OCI-LY3 (cell line): ENCODE data around the gene ZFP91.

Source experiments
- H2AFZ ChIP-seq: fragments of 200-600, 300-600 bp; shearing (Covaris generic); 2 replicates; pipeline ENCODE4 v1.6.0; 2014; ENCODE audit warnings: antibody characterized with exemption, low read depth, low read length
- H3K27ac ChIP-seq: fragments of 200-600, 300-600 bp; sonication (generic); 2 replicates; pipeline ENCODE4 v1.5.1; 2014; ENCODE audit warnings: mild to moderate bottlenecking, low read length, moderate library complexity, mixed read lengths
- H3K27me3 ChIP-seq: fragments of 200-600, 300-600 bp; sonication (generic); 2 replicates; pipeline ENCODE4 v1.6.1; 2014; ENCODE audit warnings: low read depth, low read length, mixed read lengths
- H3K36me3 ChIP-seq: fragments of 200-600, 300-600 bp; sonication (generic); replicated peaks from 2 replicates; pipeline ENCODE3; 2014; ENCODE audit warnings: low read depth, low read length, mixed read lengths
- H3K4me1 ChIP-seq: fragments of 300-600, 200-600 bp; sonication (generic); 2 replicates; pipeline ENCODE4 v1.6.1; 2014; ENCODE audit warnings: low read length, mixed read lengths
- H3K4me2 ChIP-seq: fragments of 200-600, 300-600 bp; sonication (generic); 2 replicates; pipeline ENCODE4 v1.6.1; 2014; ENCODE audit warnings: low read length, mixed read lengths
- H3K4me3 ChIP-seq: fragments of 300-600, 200-600 bp; sonication (generic); 2 replicates; pipeline ENCODE4 v1.5.1; 2014; ENCODE audit warnings: antibody characterized with exemption, mild to moderate bottlenecking, low read length, moderate library complexity
- H3K79me2 ChIP-seq: fragments of 300-600, 200-600 bp; shearing (Covaris generic); 2 replicates; pipeline ENCODE4 v1.6.1; 2014; ENCODE audit warnings: mild to moderate bottlenecking, low read length, mixed read lengths
- H3K9ac ChIP-seq: fragments of 300-600, 200-600 bp; shearing (Covaris generic); 2 replicates; pipeline ENCODE4 v1.6.0; 2014; ENCODE audit warnings: mild to moderate bottlenecking, low read length, moderate library complexity
- H3K9me3 ChIP-seq: fragments of 200-600, 300-600 bp; shearing (Covaris generic); 2 replicates; pipeline ENCODE4 v1.6.1; 2014; ENCODE audit warnings: low read length, mixed read lengths; ENCODE audit not compliant: insufficient read depth
- H4K20me1 ChIP-seq: fragments of 200-600, 300-600 bp; sonication (generic); 2 replicates; pipeline ENCODE4 v1.6.1; 2016; ENCODE audit warnings: low read length, mixed read lengths; ENCODE audit not compliant: insufficient read depth
- EZH2phosphoT487 ChIP-seq: fragments of 200-600 bp; shearing (Covaris generic); IDR thresholded peaks from 2 replicates; pipeline ENCODE4 v1.6.1; 2018; ENCODE audit warnings: antibody characterized with exemption, mixed run types, low read depth
- TF ChIP-seq, protein P1 (sequence below): fragments of 200-600, 300-600 bp; sonication (generic); IDR thresholded peaks from 2 replicates; pipeline ENCODE4 v1.5.1; 2014; ENCODE audit warnings: antibody characterized with exemption, low read length, low read depth

Gene ZFP91

DNA sequence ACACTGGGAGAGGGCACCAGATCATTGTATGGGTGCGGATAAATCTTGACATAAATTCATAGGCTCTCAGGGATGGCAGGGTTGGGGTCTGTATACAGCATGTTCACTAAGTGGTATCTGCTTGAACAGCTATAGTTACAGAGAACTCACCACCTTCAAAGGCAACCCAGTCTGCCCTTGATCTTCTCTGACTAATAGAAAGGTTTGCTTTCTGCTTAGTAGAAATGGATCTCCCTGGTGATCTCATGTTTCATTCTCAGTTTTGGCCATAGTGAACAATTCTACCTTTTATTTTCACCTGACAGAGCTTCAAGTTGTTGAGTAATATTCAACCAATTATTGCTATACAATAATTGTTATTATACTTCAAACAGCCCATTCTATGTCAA, 76.0 kb downstream of the ZFP91 start:
- H3K79me2 ChIP-seq, result no peaks in the 10 kb centered on the region
- no peaks in the 10 kb centered on the region for H3K27me3 ChIP-seq
- no peak overlapping the region for H3K27ac ChIP-seq
- H3K4me3 ChIP-seq, result no peak overlapping the region
- H3K9ac ChIP-seq, result no peak overlapping the region
- peaks cover 4% of the 10 kb centered on the region; the same call in 1 of the 2 replicates for H3K4me1 ChIP-seq
- H3K36me3 ChIP-seq, result no peaks in the 10 kb centered on the region
- no peaks in the 10 kb centered on the region for H4K20me1 ChIP-seq
- no peak overlapping the region for H2AFZ ChIP-seq
- H3K9me3 ChIP-seq, result no peaks in the 10 kb centered on the region
- no peak overlapping the region for H3K4me2 ChIP-seq
- TF ChIP-seq, protein P1, sequence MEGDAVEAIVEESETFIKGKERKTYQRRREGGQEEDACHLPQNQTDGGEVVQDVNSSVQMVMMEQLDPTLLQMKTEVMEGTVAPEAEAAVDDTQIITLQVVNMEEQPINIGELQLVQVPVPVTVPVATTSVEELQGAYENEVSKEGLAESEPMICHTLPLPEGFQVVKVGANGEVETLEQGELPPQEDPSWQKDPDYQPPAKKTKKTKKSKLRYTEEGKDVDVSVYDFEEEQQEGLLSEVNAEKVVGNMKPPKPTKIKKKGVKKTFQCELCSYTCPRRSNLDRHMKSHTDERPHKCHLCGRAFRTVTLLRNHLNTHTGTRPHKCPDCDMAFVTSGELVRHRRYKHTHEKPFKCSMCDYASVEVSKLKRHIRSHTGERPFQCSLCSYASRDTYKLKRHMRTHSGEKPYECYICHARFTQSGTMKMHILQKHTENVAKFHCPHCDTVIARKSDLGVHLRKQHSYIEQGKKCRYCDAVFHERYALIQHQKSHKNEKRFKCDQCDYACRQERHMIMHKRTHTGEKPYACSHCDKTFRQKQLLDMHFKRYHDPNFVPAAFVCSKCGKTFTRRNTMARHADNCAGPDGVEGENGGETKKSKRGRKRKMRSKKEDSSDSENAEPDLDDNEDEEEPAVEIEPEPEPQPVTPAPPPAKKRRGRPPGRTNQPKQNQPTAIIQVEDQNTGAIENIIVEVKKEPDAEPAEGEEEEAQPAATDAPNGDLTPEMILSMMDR, result no peak
- TF ChIP-seq EZH2phosphoT487, result no peak

DNA sequence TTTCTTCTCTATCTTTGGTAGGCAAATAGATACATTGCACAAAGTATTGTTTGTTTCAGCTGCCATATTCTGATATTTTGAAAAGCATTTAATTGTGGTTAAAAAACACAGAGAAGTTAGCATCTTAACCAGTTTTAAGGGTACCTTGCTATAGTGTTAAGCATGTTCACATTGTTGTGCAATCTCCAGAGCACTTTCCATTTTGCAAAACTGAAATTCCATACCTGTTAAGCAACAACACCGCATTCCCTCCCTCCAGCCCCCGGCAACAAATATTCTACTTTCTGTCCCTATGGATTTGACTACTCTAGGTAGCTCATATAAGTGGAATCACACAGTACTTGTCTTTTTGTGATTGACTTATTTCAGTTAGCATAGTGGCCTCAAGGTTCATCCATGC, 77.5 kb downstream of the ZFP91 start:
- H3K9ac ChIP-seq, result no peak overlapping the region
- H3K4me2 ChIP-seq, result no peak overlapping the region
- H3K27ac ChIP-seq, result no peak overlapping the region
- H3K4me3 ChIP-seq, result no peak overlapping the region
- H3K27me3 ChIP-seq, result no peaks in the 10 kb centered on the region
- no peaks in the 10 kb centered on the region for H3K36me3 ChIP-seq
- no peaks in the 10 kb centered on the region for H3K79me2 ChIP-seq
- no peaks in the 10 kb centered on the region for H4K20me1 ChIP-seq
- peaks cover 4% of the 10 kb centered on the region; the same call in 1 of the 2 replicates for H3K4me1 ChIP-seq
- H3K9me3 ChIP-seq, result no peaks in the 10 kb centered on the region
- TF ChIP-seq, protein P1, result no peak
- no peak for TF ChIP-seq EZH2phosphoT487
- H2AFZ ChIP-seq, result no peak overlapping the region

DNA sequence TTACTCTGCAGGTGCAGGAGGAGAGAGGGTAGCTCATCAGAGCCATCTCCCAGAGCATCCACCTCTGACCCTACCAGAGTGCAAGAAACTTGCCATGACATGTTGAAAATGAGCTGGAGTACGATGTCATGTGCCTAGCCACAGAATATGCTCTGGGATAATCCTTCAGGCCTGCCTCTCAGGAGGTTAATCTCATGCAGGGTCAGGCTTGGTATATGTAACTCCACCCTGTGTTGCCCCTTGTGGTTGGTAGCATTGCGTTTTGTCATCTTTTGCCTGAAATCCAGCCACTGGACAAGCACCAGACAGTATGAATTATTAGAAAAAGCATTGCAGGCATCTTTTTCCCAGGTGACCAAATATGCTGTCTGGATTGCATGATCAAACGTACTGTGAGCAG, 79.8 kb downstream of the ZFP91 start:
- H4K20me1 ChIP-seq, result no peaks in the 10 kb centered on the region
- no peak overlapping the region for H3K9ac ChIP-seq
- no peaks in the 10 kb centered on the region for H3K36me3 ChIP-seq
- no peaks in the 10 kb centered on the region for H3K9me3 ChIP-seq
- no peak overlapping the region for H3K4me2 ChIP-seq
- H3K27ac ChIP-seq, result no peak overlapping the region
- H3K79me2 ChIP-seq, result no peaks in the 10 kb centered on the region
- no peak overlapping the region for H2AFZ ChIP-seq
- H3K27me3 ChIP-seq, result 0 out of 2 replicates have a peak, but pooled peaks cover 3% of the 10 kb centered on the region
- H3K4me1 ChIP-seq, result peaks cover 4% of the 10 kb centered on the region; the same call in 1 of the 2 replicates
- TF ChIP-seq EZH2phosphoT487, result no peak
- TF ChIP-seq, protein P1, result no peak
- H3K4me3 ChIP-seq, result no peak overlapping the region

DNA sequence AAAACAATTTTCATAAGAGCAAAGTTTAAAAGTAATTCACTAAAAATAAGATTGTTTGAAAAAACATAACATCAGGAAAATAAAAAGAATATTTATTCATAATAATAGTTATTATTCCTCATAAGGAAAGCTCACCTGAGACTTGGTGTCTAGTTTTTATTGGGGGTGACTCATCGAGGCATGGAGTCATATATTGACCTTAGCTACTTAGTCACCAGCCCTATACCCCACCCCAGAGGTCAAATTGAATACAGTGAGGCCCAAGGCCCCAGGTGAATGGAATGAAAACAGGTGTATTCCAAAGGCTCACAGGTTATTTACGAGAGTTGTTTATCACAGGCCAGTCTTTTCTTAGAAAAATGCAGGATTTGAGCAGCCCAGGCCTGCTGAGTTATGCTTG, 80.5 kb downstream of the ZFP91 start:
- H3K4me2 ChIP-seq, result no peak overlapping the region
- no peaks in the 10 kb centered on the region for H3K79me2 ChIP-seq
- H3K27ac ChIP-seq, result no peak overlapping the region

More for the DNA sequence above, 80.5 kb downstream of the ZFP91 start:
- no peaks in the 10 kb centered on the region for H3K9me3 ChIP-seq
- TF ChIP-seq, protein P1, result no peak
- TF ChIP-seq EZH2phosphoT487, result no peak
- H2AFZ ChIP-seq, result no peak overlapping the region
- no peak overlapping the region for H3K9ac ChIP-seq
- H3K4me3 ChIP-seq, result no peak overlapping the region
- H4K20me1 ChIP-seq, result no peaks in the 10 kb centered on the region
- no peaks in the 10 kb centered on the region for H3K36me3 ChIP-seq
- 0 out of 2 replicates have a peak, but pooled peaks cover under 1% of the 10 kb centered on the region for H3K4me1 ChIP-seq
- 0 out of 2 replicates have a peak, but pooled peaks cover 6% of the 10 kb centered on the region for H3K27me3 ChIP-seq
